Liver (tissue), 9 donors: ENCODE results near the gene PARP15. TPM values are rescaled to one million over a fixed set of nuclear protein-coding genes. Genes with fewer than 3 reads are reported as not detected.

Source experiments
- DNase-seq: peaks from one replicate; pipeline ENCODE4 v3.0.0-alpha.2; 2017; ENCODE audit warnings: low spot score
- H3K27ac ChIP-seq, 2 donors: one replicate each; pipeline ENCODE4 v1.7.0; 2013; ENCODE audit warnings: inconsistent platforms in 2 of 2, low read length in 2 of 2, control low read depth in 1 of 2, low read depth in 1 of 2, mild to moderate bottlenecking in 1 of 2
- H3K27me3 ChIP-seq, 4 donors: one replicate each; pipeline versions ENCODE4 v1.6.1 to v1.7.0; 2013; ENCODE audit warnings: low read length in 3 of 4, inconsistent platforms in 1 of 4, mild to moderate bottlenecking in 1 of 4, moderate library complexity in 1 of 4; ENCODE audit not compliant: control insufficient read depth in 4 of 4, insufficient read depth in 4 of 4
- H3K36me3 ChIP-seq, 4 donors: one replicate each; pipeline versions ENCODE4 v1.6.1 to v1.7.0; 2013; ENCODE audit warnings: low read length in 3 of 4, mild to moderate bottlenecking in 3 of 4, low read depth in 1 of 4, moderate library complexity in 1 of 4; ENCODE audit not compliant: control insufficient read depth in 4 of 4, insufficient read depth in 3 of 4
- H3K4me1 ChIP-seq, 4 donors: one replicate each; pipeline versions ENCODE4 v1.6.1 to v1.7.0; 2013; ENCODE audit warnings: low read length in 3 of 4, mild to moderate bottlenecking in 3 of 4, moderate library complexity in 1 of 4; ENCODE audit not compliant: control insufficient read depth in 4 of 4, insufficient read depth in 4 of 4
- H3K4me3 ChIP-seq, 3 donors: one replicate each; pipeline versions ENCODE4 v1.6.1 to v1.7.0; 2013; ENCODE audit warnings: low read length in 3 of 3, control low read depth in 1 of 3, low read depth in 1 of 3, mild to moderate bottlenecking in 1 of 3
- H3K9ac ChIP-seq, 2 donors: one replicate each; pipeline ENCODE4 v1.7.0; 2013; ENCODE audit warnings: low read length in 2 of 2, mild to moderate bottlenecking in 2 of 2, moderate library complexity in 2 of 2, control low read depth in 1 of 2, low read depth in 1 of 2
- H3K9me3 ChIP-seq, 4 donors: one replicate each; pipeline versions ENCODE4 v1.6.1 to v1.7.0; 2013; ENCODE audit warnings: low read length in 3 of 4; ENCODE audit not compliant: control insufficient read depth in 4 of 4
- ATF3 ChIP-seq: IDR thresholded peaks from 2 replicates; pipeline ENCODE4 v1.6.1; 2016; ENCODE audit warnings: antibody characterized with exemption
- CTCF ChIP-seq: fragments of 150-350 bp; IDR thresholded peaks from 2 replicates; pipeline ENCODE4 v1.5.1; 2017; ENCODE audit warnings: improper control_type of control experiment, low read depth, low read length; ENCODE audit not compliant: missing input control
- EGR1 ChIP-seq, 2 donors: IDR thresholded peaks; 2 replicates each; pipeline ENCODE4 v1.6.1; 2016 to 2018; ENCODE audit warnings: antibody characterized with exemption in 2 of 2, low read depth in 2 of 2
- FOXA1 ChIP-seq: IDR thresholded peaks from 2 replicates; pipeline ENCODE4 v1.6.1; 2016; ENCODE audit warnings: antibody characterized with exemption
- FOXA2 ChIP-seq: IDR thresholded peaks from 2 replicates; pipeline ENCODE4 v1.6.1; 2016; ENCODE audit warnings: antibody characterized with exemption
- GABPA ChIP-seq, 2 donors: IDR thresholded peaks in 1 of 2; conservative IDR thresholded peaks in 1 of 2; 2 replicates each; pipeline ENCODE4 v1.6.1; 2016; ENCODE audit warnings: antibody characterized with exemption in 2 of 2, mild to moderate bottlenecking in 1 of 2, moderate library complexity in 1 of 2
- HNF4A ChIP-seq, 2 donors: conservative IDR thresholded peaks; 2 replicates each; pipeline ENCODE4 v1.6.1; 2016; ENCODE audit warnings: antibody characterized with exemption in 2 of 2, mild to moderate bottlenecking in 2 of 2
- HNF4G ChIP-seq: IDR thresholded peaks from 2 replicates; pipeline ENCODE4 v1.6.1; 2016; ENCODE audit warnings: antibody characterized with exemption
- JUND ChIP-seq, 2 donors: IDR thresholded peaks; 2 replicates each; pipeline ENCODE4 v1.6.1; 2016; ENCODE audit warnings: antibody characterized with exemption in 2 of 2
- MAX ChIP-seq: IDR thresholded peaks from 2 replicates; pipeline ENCODE4 v1.6.1; 2016; ENCODE audit warnings: antibody characterized with exemption
- NR2F2 ChIP-seq: IDR thresholded peaks from 2 replicates; pipeline ENCODE4 v1.6.1; 2016; ENCODE audit warnings: antibody characterized with exemption
- RAD21 ChIP-seq, 2 donors: IDR thresholded peaks; 2 replicates each; pipeline ENCODE4 v1.6.1; 2016; ENCODE audit warnings: antibody characterized with exemption in 2 of 2, mild to moderate bottlenecking in 2 of 2
- REST ChIP-seq: IDR thresholded peaks from 2 replicates; pipeline ENCODE4 v1.6.1; 2016; ENCODE audit warnings: antibody characterized with exemption, mild to moderate bottlenecking
- RXRA ChIP-seq, 2 donors: IDR thresholded peaks; 2 replicates each; pipeline ENCODE4 v1.6.1; 2017 to 2018; ENCODE audit warnings: antibody characterized with exemption in 2 of 2, mild to moderate bottlenecking in 1 of 2
- SP1 ChIP-seq: IDR thresholded peaks from 2 replicates; pipeline ENCODE4 v1.6.1; 2018; ENCODE audit warnings: antibody characterized with exemption, mild to moderate bottlenecking
- TAF1 ChIP-seq: conservative IDR thresholded peaks from 2 replicates; pipeline ENCODE4 v1.6.1; 2016; ENCODE audit warnings: antibody characterized with exemption, mild to moderate bottlenecking
- YY1 ChIP-seq: IDR thresholded peaks from 2 replicates; pipeline ENCODE4 v1.6.1; 2016; ENCODE audit warnings: antibody characterized with exemption, mild to moderate bottlenecking
- WGBS: extraction: QIAGEN DNeasy Blood & Tissue Kit; methylation state at CpG from one replicate; pipeline ENCODE4 v1.1.7; 2013; 5-methylcytosine and 5-hydroxymethylcytosine counted together
- polyA plus RNA-seq, 2 donors: library from polyadenylated mRNA; stranded (reverse) in 1 of 2; unstranded in 1 of 2; fragments of 200-250 nt in 1 of 2; fragments of >200 nt in 1 of 2; fragmentation: Nextera tagmentation in 1 of 2; extraction: Ambion mirVana in 1 of 2; gene quantifications; one replicate each; pipeline versions ENCODE4 v1.2.1 to v1.2.3, GENCODE V29; 2013 to 2015
- total RNA-seq, 2 donors: library from RNA; depleted of rRNA; stranded (reverse); fragments of >200 nt; gene quantifications; one replicate each; pipeline ENCODE4 v1.2.3, GENCODE V29; 2014
- TF ChIP-seq, protein P1 (sequence below): IDR thresholded peaks from 2 replicates; pipeline ENCODE4 v1.6.1; 2016; ENCODE audit warnings: antibody characterized with exemption
- donor health status: healthy.
- donor health status: healthy.
- donor health status: healthy.
- donor health status: healthy.
- donor health status: healthy.

PARP15 gene
- total and polyA plus RNA-seq, 4 donors: 0.28 to 3.3 (median 2.5) TPM

GRCh38 chr3:122609798-122610559, 32.5 kb downstream of the PARP15 start:
- WGBS: 87% methylated on average over 7 of the region's 7 CpGs
- no peaks in the 10 kb centered on the region for H3K9me3 ChIP-seq
- H3K27ac ChIP-seq: no peak overlapping the region
- H3K4me3 ChIP-seq: no peak overlapping the region
- no peaks in the 10 kb centered on the region for H3K4me1 ChIP-seq
- H3K27me3 ChIP-seq: no peaks in the 10 kb centered on the region
- DNase-seq: no peak
- H3K9ac ChIP-seq: no peak overlapping the region
- TF ChIP-seq SP1 (no peak), MAX (no peak), YY1 (no peak), RXRA (IDR thresholded peaks at IDR 0.05) (no peak), EGR1 (IDR thresholded peaks at IDR 0.05; ENCODE audit: low read depth in 2 of 2) (no peak)
- TF ChIP-seq, protein P1, sequence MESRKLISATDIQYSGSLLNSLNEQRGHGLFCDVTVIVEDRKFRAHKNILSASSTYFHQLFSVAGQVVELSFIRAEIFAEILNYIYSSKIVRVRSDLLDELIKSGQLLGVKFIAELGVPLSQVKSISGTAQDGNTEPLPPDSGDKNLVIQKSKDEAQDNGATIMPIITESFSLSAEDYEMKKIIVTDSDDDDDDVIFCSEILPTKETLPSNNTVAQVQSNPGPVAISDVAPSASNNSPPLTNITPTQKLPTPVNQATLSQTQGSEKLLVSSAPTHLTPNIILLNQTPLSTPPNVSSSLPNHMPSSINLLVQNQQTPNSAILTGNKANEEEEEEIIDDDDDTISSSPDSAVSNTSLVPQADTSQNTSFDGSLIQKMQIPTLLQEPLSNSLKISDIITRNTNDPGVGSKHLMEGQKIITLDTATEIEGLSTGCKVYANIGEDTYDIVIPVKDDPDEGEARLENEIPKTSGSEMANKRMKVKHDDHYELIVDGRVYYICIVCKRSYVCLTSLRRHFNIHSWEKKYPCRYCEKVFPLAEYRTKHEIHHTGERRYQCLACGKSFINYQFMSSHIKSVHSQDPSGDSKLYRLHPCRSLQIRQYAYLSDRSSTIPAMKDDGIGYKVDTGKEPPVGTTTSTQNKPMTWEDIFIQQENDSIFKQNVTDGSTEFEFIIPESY: no peak
- H3K36me3 ChIP-seq: no peaks in the 10 kb centered on the region

- no peak for DNase-seq
- Histone ChIP-seq H3K4me3 (no peak overlapping the region), H3K27ac (no peak overlapping the region), H3K27me3 (no peaks in the 10 kb centered on the region), H3K9ac (no peak overlapping the region), H3K9me3 (no peaks in the 10 kb centered on the region), H3K4me1 (no peaks in the 10 kb centered on the region), H3K36me3 (no peaks in the 10 kb centered on the region)
- TF ChIP-seq GABPA (IDR thresholded peaks at IDR 0.05 in 1 of 2, conservative IDR thresholded peaks at IDR 0.05 in 1 of 2): no peak
- no peak for TF ChIP-seq REST
- no peak for TF ChIP-seq FOXA2
- no peak for TF ChIP-seq SP1
- no peak for TF ChIP-seq HNF4G
- no peak for TF ChIP-seq EGR1 (IDR thresholded peaks at IDR 0.05; ENCODE audit: low read depth in 2 of 2)
- no peak for TF ChIP-seq NR2F2
- TF ChIP-seq MAX: no peak
- no peak for TF ChIP-seq ATF3
- TF ChIP-seq CTCF: no peak
- TF ChIP-seq RXRA (IDR thresholded peaks at IDR 0.05): no peak
- TF ChIP-seq YY1: no peak
- TF ChIP-seq FOXA1: no peak
- no peak for TF ChIP-seq HNF4A (conservative IDR thresholded peaks at IDR 0.05)
- no peak for TF ChIP-seq JUND (IDR thresholded peaks at IDR 0.05)
- no peak for TF ChIP-seq RAD21 (IDR thresholded peaks at IDR 0.05)
- TF ChIP-seq, protein P1: no peak
- no peak for TF ChIP-seq TAF1
- 93% methylated on average over 5 of the region's 5 CpGs for WGBS
Observed at GRCh38 chr3:122612696-122613095, 35.2 kb downstream of the PARP15 start.
